Activated CD4-positive, alpha-beta memory T cell treated with anti-CD3 and anti-CD28 coated beads for 36 hours (primary cell): ENCODE results near the gene PRDM5. TPM values are rescaled to one million over a fixed set of nuclear protein-coding genes. Genes with fewer than 3 reads are reported as not detected.

Source experiments
- CTCF ChIA-PET: fragments of 350-600 bp; sonication (Branson Sonifier 250); formaldehyde crosslinking; loops from one replicate; lab custom pipeline; 2021; ENCODE audit warnings: antibody characterized with exemption, inconsistent platforms; lab: Charles Lee
- POLR2A ChIA-PET: fragments of 350-600 bp; sonication (Branson Sonifier 250); formaldehyde crosslinking; loops from one replicate; lab custom pipeline; 2021; ENCODE audit warnings: antibody characterized with exemption; lab: Charles Lee
- DNase-seq: peaks from one replicate; pipeline ENCODE4 v3.0.0-alpha.2; 2020
- H3K27ac Mint-ChIP-seq: one replicate; pipeline ENCODE4 v1.8.0; 2021; ENCODE audit warnings: mixed read lengths
- H3K27me3 Mint-ChIP-seq: one replicate; pipeline ENCODE4 v1.8.0; 2021; ENCODE audit warnings: mixed read lengths
- H3K36me3 Mint-ChIP-seq: one replicate; pipeline ENCODE4 v1.8.0; 2021; ENCODE audit warnings: mixed read lengths
- H3K4me1 Mint-ChIP-seq: one replicate; pipeline ENCODE4 v1.8.0; 2021; ENCODE audit warnings: low read depth, mixed read lengths
- H3K4me3 Mint-ChIP-seq: one replicate; pipeline ENCODE4 v1.8.0; 2021; ENCODE audit warnings: mild to moderate bottlenecking, mixed read lengths
- H3K9me3 Mint-ChIP-seq: one replicate; pipeline ENCODE4 v1.8.0; 2021; ENCODE audit warnings: mixed read lengths
- intact Hi-C: fragments of 100-400 bp; cut with micrococcal nuclease; formaldehyde crosslinking; loops from one replicate; pipeline ENCODE4 v1.15.1; 2023
- total RNA-seq, 2 experiments: library from RNA; stranded (reverse); gene quantifications; one replicate each; pipeline ENCODE4 v1.2.3, GENCODE V29; 2021

Gene PRDM5
- total RNA-seq, 2 experiments from 2014 or later: 0.17 TPM

DNA sequence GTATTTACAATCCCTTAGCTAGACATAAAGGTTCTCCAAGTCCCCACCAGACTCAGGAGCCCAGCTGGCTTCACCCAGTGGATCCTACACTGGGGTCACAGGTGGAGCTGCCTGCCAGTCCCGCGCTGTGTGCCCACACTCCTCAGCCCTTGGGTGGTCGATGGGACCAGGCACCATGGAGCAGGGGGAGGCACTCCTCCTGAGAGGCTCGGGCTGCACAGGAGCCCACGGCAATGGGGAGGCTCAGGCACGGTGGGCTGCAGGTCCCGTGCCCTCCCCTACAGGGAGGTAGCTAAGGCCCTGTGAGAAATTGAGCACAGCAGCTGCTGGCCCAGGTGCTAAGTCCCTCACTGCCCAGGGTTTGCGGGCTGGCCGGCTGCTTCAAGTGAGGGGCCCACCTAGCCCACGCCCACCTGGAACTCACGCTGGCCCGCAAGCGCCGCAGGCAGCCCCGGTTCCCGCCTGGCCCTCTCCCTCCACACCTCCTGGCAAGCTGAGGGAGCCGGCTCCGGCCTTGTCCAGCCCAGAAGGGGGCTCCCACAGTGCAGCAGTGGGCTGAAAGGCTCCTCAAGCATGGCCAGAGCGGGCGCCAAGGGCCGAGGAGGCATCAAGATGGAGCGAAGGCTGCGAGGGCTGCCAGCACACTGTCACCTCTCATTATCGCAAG is 113.9 kb downstream of the PRDM5 start:
- intact Hi-C loops: no loop called here
- DNase-seq: no peak
- no peaks in the 10 kb centered on the region for H3K36me3 Mint-ChIP-seq
- no peaks in the 10 kb centered on the region for H3K4me1 Mint-ChIP-seq
- H3K9me3 Mint-ChIP-seq: peaks cover 15% of the 10 kb centered on the region
- no peak overlapping the region for H3K27ac Mint-ChIP-seq
- H3K4me3 Mint-ChIP-seq: no peak overlapping the region
- CTCF ChIA-PET: no interaction called here
- H3K27me3 Mint-ChIP-seq: peaks cover under 1% of the 10 kb centered on the region
- POLR2A ChIA-PET: no interaction called here

DNA sequence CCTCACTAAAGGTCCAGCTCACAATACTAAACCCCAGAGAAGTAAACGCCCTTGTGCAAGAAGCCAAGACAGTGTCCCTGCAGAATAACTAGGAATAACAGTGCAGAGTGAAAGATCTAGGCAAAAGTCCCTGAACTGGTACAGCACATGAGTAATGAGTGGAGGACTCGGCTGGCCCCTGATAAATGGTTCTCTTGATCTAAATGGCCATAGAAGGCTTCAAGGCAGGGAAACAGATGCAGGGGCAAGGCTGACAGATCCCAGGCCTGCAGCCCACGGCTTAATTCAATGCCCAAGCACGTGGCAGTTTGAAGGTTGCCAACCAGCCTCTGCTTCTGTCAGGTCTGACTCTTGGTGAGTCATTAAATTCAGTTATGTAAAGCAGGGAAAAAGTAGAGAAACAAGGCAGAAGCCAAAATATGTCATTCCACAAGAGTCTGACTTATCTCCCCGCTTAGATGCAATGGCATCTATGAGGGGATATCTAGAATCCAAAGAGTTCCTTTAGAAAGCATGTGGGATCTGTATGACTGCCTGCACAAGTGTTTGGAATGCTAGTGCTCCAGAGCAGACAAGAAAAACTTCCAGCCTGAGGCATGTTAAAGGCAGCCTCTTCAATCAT is 121.3 kb downstream of the PRDM5 start:
- peaks cover 2% of the 10 kb centered on the region for H3K27me3 Mint-ChIP-seq
- POLR2A ChIA-PET: no interaction called here

DNA sequence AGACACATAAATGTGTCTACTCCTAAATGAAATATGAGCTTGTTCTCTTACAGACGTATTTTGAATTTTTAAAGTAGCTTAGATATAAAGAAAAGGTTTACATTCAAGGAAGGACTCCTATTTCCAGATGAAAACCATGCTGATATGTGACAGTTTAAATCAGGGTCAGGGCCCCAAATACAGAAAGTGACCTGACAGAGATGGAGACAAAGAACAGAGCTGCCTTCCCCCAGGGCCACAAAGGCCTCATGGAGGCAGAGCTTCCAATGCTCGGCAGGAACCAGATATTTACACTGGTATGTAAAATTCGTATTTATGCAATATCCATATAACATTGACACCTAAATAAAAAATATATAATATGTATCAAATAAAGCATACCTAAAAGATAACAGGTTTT is 124.0 kb downstream of the PRDM5 start:
- H3K27me3 Mint-ChIP-seq: peaks cover 2% of the 10 kb centered on the region
- no peaks in the 10 kb centered on the region for H3K36me3 Mint-ChIP-seq
- ChIA-PET CTCF (no interaction called here), POLR2A (no interaction called here)
- DNase-seq: no peak
- H3K9me3 Mint-ChIP-seq: no peaks in the 10 kb centered on the region
- no peaks in the 10 kb centered on the region for H3K4me1 Mint-ChIP-seq
- H3K4me3 Mint-ChIP-seq: no peak overlapping the region
- intact Hi-C loops: no loop called here
- H3K27ac Mint-ChIP-seq: no peak overlapping the region

More for the DNA sequence above, 121.3 kb downstream of the PRDM5 start:
- peaks cover 7% of the 10 kb centered on the region for H3K9me3 Mint-ChIP-seq
- no peaks in the 10 kb centered on the region for H3K36me3 Mint-ChIP-seq
- H3K27ac Mint-ChIP-seq: no peak overlapping the region
- intact Hi-C loops: no loop called here
- H3K4me3 Mint-ChIP-seq: no peak overlapping the region
- no peak for DNase-seq
- CTCF ChIA-PET: no interaction called here
- H3K4me1 Mint-ChIP-seq: no peaks in the 10 kb centered on the region

DNA sequence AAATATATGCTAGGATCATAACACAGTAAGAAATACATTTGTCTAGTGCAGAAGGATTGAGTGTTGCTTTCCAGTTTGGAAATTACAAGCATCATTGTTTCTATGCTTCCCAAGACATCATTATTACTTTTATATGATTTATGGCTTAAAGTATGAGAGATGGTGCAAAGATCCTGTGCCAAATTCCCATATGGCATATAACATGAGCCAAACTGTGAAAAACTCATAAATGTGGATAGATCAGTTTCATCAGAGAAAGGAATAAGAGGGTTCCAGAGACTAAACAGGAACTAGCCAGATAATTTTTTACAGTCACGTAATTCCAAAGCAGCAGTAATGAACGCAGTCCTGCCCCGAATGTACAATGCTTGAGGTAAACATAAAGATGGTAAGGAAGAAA is 126.3 kb downstream of the PRDM5 start:
- no peaks in the 10 kb centered on the region for H3K9me3 Mint-ChIP-seq
- CTCF ChIA-PET: no interaction called here
- H3K27ac Mint-ChIP-seq: no peak overlapping the region
- no peak overlapping the region for H3K4me3 Mint-ChIP-seq
- intact Hi-C loops: no loop called here
- peaks cover 12% of the 10 kb centered on the region for H3K4me1 Mint-ChIP-seq
- H3K27me3 Mint-ChIP-seq: peaks cover 2% of the 10 kb centered on the region
- POLR2A ChIA-PET: no interaction called here
- no peak for DNase-seq
- no peaks in the 10 kb centered on the region for H3K36me3 Mint-ChIP-seq

DNA sequence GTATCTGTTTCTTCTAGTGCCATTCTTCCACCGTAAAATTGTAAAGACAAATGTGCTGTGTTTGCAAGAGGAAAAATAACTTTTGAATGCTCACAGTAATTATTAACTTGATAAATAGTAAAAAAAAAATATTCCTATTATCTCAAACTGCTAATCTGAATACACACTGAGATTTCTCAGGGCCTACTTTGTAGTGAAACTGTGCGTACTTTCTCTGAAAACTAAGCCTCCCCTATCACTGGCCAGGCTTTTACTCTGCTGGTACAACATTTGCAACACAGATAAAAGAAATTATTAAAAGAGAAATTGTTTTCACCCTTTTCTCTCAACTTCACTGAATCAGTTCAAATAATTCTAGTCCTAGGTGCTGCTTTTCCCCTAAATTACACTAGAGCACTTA is 137.3 kb downstream of the PRDM5 start:
- POLR2A ChIA-PET: no interaction called here
- no peak for DNase-seq
- CTCF ChIA-PET: no interaction called here
- Mint-ChIP-seq H3K4me3 (no peak overlapping the region), H3K36me3 (no peaks in the 10 kb centered on the region), H3K9me3 (no peaks in the 10 kb centered on the region), H3K4me1 (no peaks in the 10 kb centered on the region), H3K27me3 (peaks cover 7% of the 10 kb centered on the region), H3K27ac (no peak overlapping the region)
- intact Hi-C loops: no loop called here

DNA sequence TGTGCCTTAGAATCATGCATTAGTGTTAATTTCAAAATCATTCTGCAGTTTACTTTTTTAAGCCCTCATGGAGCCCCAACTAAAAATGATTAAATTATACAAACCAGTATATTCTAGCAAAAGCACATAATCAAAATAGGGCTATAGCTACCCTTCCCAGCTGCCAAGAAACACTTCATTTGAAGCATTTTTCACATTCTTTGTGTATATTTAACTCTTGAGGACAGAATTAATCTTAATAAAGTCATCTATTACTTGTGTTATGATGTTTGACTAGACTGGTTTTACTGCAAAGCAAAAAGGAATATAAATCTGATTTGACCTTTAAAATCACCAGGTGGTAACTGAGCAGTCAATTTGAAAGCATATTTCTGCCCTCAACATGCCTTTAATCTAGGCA is 145.1 kb downstream of the PRDM5 start:
- H3K4me1 Mint-ChIP-seq: no peaks in the 10 kb centered on the region
- no peak overlapping the region for H3K4me3 Mint-ChIP-seq
- H3K9me3 Mint-ChIP-seq: no peaks in the 10 kb centered on the region
- H3K27ac Mint-ChIP-seq: no peak overlapping the region
- CTCF ChIA-PET: no interaction called here
- H3K36me3 Mint-ChIP-seq: no peaks in the 10 kb centered on the region
- intact Hi-C loops: no loop called here
- POLR2A ChIA-PET: no interaction called here
- DNase-seq: no peak
- no peaks in the 10 kb centered on the region for H3K27me3 Mint-ChIP-seq

DNA sequence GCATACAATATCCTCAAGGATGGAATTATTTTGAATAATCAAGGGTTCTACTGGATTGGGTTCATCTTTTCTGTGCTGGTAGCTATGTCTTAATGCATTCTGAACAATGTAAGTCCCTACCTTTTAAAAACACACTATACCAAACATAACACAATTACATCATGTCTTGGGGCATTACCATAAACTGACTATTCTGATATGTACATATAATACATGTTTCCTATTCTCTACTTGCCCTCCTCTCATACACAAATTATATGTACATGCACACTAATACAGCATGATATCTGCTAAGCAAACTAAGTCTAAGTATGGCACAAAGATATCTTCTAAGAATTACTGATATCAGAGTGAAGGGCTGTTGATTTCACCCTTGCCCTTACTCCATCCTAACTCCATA is 147.1 kb downstream of the PRDM5 start:
- POLR2A ChIA-PET: no interaction called here
- no peak for DNase-seq
- H3K9me3 Mint-ChIP-seq: no peaks in the 10 kb centered on the region
- H3K4me1 Mint-ChIP-seq: no peaks in the 10 kb centered on the region
- no peaks in the 10 kb centered on the region for H3K27me3 Mint-ChIP-seq
- H3K4me3 Mint-ChIP-seq: no peak overlapping the region
- intact Hi-C loops: no loop called here
- CTCF ChIA-PET: no interaction called here
- no peak overlapping the region for H3K27ac Mint-ChIP-seq
- H3K36me3 Mint-ChIP-seq: no peaks in the 10 kb centered on the region

DNA sequence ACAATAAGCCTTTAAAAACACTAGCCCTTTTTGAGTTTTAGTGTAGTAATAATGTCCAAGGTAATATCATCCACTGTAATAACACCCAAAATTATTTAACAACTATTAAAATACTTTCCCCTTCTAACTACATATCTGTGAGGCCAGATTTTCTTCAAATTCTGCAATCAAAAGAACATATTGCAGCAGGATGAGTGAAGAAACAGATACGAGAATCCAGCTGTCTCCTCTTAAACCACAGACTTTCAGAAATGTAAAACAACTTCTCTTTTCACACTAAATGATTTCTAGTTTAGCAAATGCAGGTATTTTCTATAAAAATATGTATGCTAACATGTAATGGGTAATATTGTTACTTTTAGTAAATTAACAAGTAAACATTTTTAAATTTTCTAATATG is 148.9 kb downstream of the PRDM5 start:
- H3K27me3 Mint-ChIP-seq: no peaks in the 10 kb centered on the region
- ChIA-PET CTCF (no interaction called here), POLR2A (no interaction called here)
- no peaks in the 10 kb centered on the region for H3K9me3 Mint-ChIP-seq
- DNase-seq: no peak
- no peaks in the 10 kb centered on the region for H3K4me1 Mint-ChIP-seq
- intact Hi-C loops: no loop called here
- no peaks in the 10 kb centered on the region for H3K36me3 Mint-ChIP-seq
- no peak overlapping the region for H3K4me3 Mint-ChIP-seq
- no peak overlapping the region for H3K27ac Mint-ChIP-seq

DNA sequence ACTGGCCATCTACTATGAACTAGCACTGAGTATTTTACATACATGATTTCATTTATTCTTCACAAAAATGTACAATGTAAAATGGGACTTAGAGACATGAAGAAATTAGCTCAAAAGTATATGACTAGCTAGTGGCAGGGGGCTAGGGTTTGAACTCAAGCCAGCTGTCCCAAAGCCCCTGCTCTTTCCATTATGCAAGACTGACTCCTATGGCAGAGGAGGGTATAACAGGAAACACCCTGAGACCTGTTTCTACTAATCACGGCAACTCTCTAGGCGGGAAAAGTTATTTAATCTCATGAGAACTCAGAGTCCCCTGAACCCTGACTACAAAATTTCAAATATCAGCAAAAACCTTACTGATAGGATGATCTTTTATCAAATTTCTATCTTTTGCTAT is 150.6 kb downstream of the PRDM5 start:
- H3K27me3 Mint-ChIP-seq: no peaks in the 10 kb centered on the region
- H3K4me1 Mint-ChIP-seq: no peaks in the 10 kb centered on the region
- ChIA-PET CTCF (no interaction called here), POLR2A (no interaction called here)
- H3K27ac Mint-ChIP-seq: no peak overlapping the region
- no peak for DNase-seq
- no peaks in the 10 kb centered on the region for H3K9me3 Mint-ChIP-seq
- intact Hi-C loops: no loop called here
- H3K36me3 Mint-ChIP-seq: no peaks in the 10 kb centered on the region
- H3K4me3 Mint-ChIP-seq: no peak overlapping the region

DNA sequence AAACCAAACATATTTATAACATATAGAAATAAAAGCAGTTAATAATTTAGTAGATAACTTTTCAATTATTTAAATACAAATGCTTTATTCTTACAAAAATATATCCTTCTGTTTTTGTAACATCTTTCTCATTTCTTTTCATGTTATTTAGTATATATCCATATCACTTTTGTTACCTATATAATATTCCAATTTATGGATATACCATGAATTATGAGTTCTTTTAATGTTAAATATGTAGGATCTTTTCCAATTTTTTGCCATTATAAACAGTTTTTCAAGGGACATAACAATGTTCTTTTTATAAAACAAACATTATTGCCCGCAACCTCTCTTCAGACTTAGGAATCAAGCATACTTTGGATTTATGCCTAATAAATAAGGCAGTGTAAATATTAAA is 151.6 kb downstream of the PRDM5 start:
- ChIA-PET CTCF (no interaction called here), POLR2A (no interaction called here)
- Mint-ChIP-seq H3K36me3 (no peaks in the 10 kb centered on the region), H3K27ac (no peak overlapping the region), H3K9me3 (no peaks in the 10 kb centered on the region), H3K4me1 (no peaks in the 10 kb centered on the region), H3K27me3 (no peaks in the 10 kb centered on the region), H3K4me3 (no peak overlapping the region)
- intact Hi-C loops: no loop called here
- DNase-seq: no peak

DNA sequence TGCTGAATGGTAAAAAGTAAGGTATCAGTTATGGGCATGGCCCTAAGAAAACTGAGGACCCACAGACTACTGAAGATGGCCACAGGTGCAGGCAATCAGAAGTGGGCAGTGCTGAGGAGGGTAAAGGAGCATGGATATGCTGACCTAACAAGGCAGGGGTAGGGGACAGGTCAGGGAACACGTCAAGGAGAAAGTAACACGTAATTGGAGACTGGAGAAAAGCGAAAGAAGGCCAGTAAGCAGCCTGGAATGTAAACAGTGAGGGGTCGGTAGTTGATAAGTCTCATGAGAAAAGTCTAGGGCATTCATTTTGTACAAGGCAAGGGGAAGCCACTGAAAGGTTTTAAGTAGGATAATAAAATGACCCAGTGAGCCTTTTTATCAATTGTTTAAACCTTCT is 153.3 kb downstream of the PRDM5 start:
- CTCF ChIA-PET: no interaction called here
- Mint-ChIP-seq H3K27me3 (peaks cover 2% of the 10 kb centered on the region), H3K4me3 (no peak overlapping the region), H3K4me1 (no peaks in the 10 kb centered on the region), H3K27ac (no peak overlapping the region), H3K36me3 (no peaks in the 10 kb centered on the region), H3K9me3 (no peaks in the 10 kb centered on the region)
- intact Hi-C loops: no loop called here
- no peak for DNase-seq
- POLR2A ChIA-PET: no interaction called here

DNA sequence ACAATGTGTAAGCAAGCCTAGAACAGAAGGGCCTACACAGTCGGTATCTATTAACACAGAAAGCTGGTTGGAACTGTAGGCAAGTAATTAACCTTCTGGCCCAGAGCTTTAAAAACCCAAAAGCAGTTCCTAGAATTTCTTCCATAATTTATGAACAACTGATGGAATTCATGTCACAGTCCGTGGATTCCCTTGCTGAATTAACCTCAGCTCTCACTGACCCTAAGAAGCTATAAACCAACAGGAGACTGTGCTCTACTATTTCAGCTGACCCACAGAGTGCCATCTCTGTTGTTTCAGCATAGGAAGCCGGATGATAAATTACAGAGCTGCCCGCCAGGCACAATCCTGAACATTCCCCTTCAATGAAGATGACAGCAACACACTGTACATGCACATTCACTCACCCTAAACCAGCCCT is 157.3 kb downstream of the PRDM5 start:
- Mint-ChIP-seq H3K27ac (no peak overlapping the region), H3K4me3 (no peak overlapping the region), H3K27me3 (peaks cover 6% of the 10 kb centered on the region), H3K4me1 (no peaks in the 10 kb centered on the region), H3K36me3 (no peaks in the 10 kb centered on the region), H3K9me3 (no peaks in the 10 kb centered on the region)
- POLR2A ChIA-PET: no interaction called here
- no peak for DNase-seq
- intact Hi-C loops: no loop called here
- CTCF ChIA-PET: no interaction called here

DNA sequence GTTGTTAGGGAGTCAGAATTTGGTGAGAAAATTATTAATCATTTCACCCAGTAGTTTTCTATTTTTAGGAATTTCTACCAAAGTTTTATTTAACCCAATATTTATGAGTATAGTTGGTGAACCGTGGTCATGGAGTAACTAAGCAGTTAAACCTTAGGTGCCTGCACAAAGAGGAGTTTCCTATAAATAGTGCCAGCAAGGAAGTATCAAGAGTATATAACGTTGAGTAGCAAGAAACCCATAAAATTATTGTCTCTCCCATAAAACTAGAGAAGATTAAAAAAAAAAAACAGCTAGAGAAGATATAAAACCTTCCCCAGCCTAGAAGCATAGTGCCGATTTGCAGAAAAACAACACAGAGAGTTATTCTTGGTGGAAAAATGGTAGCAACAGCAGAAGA is 158.9 kb downstream of the PRDM5 start:
- no peaks in the 10 kb centered on the region for H3K9me3 Mint-ChIP-seq
- no peak for DNase-seq
- peaks cover 6% of the 10 kb centered on the region for H3K27me3 Mint-ChIP-seq
- CTCF ChIA-PET: no interaction called here
- H3K4me1 Mint-ChIP-seq: no peaks in the 10 kb centered on the region
- POLR2A ChIA-PET: no interaction called here
- intact Hi-C loops: no loop called here
- no peak overlapping the region for H3K4me3 Mint-ChIP-seq
- H3K36me3 Mint-ChIP-seq: no peaks in the 10 kb centered on the region
- H3K27ac Mint-ChIP-seq: no peak overlapping the region
